Type B pancreatic cell (in vitro differentiated cells): ENCODE measurements around the gene NMD3. TPM values are rescaled to one million over a fixed set of nuclear protein-coding genes. Genes with fewer than 3 reads are reported as not detected.

Experiments
- DNase-seq: peaks from one replicate; pipeline ENCODE4 v3.0.0; 2021; ENCODE audit warnings: mixed read lengths; ENCODE audit not compliant: unreplicated experiment; ENCODE audit errors: extremely low spot score
- H3K27ac Mint-ChIP-seq: 2 replicates; pipeline ENCODE4 v1.8.0; 2021; ENCODE audit warnings: mild to moderate bottlenecking, mixed read lengths
- H3K27me3 Mint-ChIP-seq: 2 replicates; pipeline ENCODE4 v1.8.0; 2021; ENCODE audit warnings: mixed read lengths
- H3K36me3 Mint-ChIP-seq: 2 replicates; pipeline ENCODE4 v1.8.0; 2021; ENCODE audit warnings: mixed read lengths
- H3K4me1 Mint-ChIP-seq: one replicate; pipeline ENCODE4 v1.8.0; 2021; ENCODE audit warnings: mixed read lengths; ENCODE audit not compliant: unreplicated experiment
- H3K4me3 Mint-ChIP-seq: 2 replicates; pipeline ENCODE4 v1.8.0; 2021; ENCODE audit warnings: mild to moderate bottlenecking, mixed read lengths
- H3K9me3 Mint-ChIP-seq: 2 replicates; pipeline ENCODE4 v1.8.0; 2021; ENCODE audit warnings: mixed read lengths
- CTCF ChIP-seq: fragments of 200-600 bp; sonication (generic); conservative IDR thresholded peaks from 2 replicates; pipeline ENCODE4 v1.5.0; 2021; ENCODE audit warnings: antibody characterized with exemption, mild to moderate bottlenecking
- total RNA-seq: library from RNA; stranded (reverse); gene quantifications from 2 replicates; pipeline ENCODE4 v1.2.1, GENCODE V29; 2021; ENCODE audit warnings: low replicate concordance

NMD3 gene
- total RNA-seq, 1 donor from 2014 or later = 53.9 TPM

- Mint-ChIP-seq H3K27me3 (no peaks in the 10 kb centered on the region), H3K4me3 (no peak overlapping the region), H3K27ac (no peak overlapping the region), H3K4me1 (no peaks in the 10 kb centered on the region), H3K9me3 (no peaks in the 10 kb centered on the region), H3K36me3 (peaks cover 42% of the 10 kb centered on the region)
- no peak for TF ChIP-seq CTCF
- DNase-seq = no peak
Observed at GRCh38 chr3:161251716-161252115, 30.6 kb downstream of the NMD3 start.

GRCh38 chr3:161252143-161252542 lies 31.0 kb downstream of the NMD3 start:
- no peak for DNase-seq
- H3K4me1 Mint-ChIP-seq = no peaks in the 10 kb centered on the region
- H3K36me3 Mint-ChIP-seq = peaks cover 42% of the 10 kb centered on the region
- H3K27ac Mint-ChIP-seq = no peak overlapping the region
- H3K27me3 Mint-ChIP-seq = no peaks in the 10 kb centered on the region
- H3K4me3 Mint-ChIP-seq = no peak overlapping the region
- H3K9me3 Mint-ChIP-seq = no peaks in the 10 kb centered on the region
- no peak for TF ChIP-seq CTCF

- Mint-ChIP-seq H3K9me3 (peaks cover 3% of the 10 kb centered on the region), H3K4me1 (no peaks in the 10 kb centered on the region)
- DNase-seq = no peak
Observed at GRCh38 chr3:161253711-161254110, 32.6 kb downstream of the NMD3 start.

GRCh38 chr3:161254861-161255260 lies 33.8 kb downstream of the NMD3 start:
- peaks cover 49% of the 10 kb centered on the region for H3K36me3 Mint-ChIP-seq
- no peak overlapping the region for H3K4me3 Mint-ChIP-seq
- DNase-seq = no peak
- H3K27ac Mint-ChIP-seq = no peak overlapping the region
- H3K27me3 Mint-ChIP-seq = no peaks in the 10 kb centered on the region
- no peak for TF ChIP-seq CTCF
- H3K9me3 Mint-ChIP-seq = peaks cover 3% of the 10 kb centered on the region
- no peaks in the 10 kb centered on the region for H3K4me1 Mint-ChIP-seq

More at GRCh38 chr3:161253711-161254110, 32.6 kb downstream of the NMD3 start:
- Mint-ChIP-seq H3K27ac (no peak overlapping the region), H3K27me3 (no peaks in the 10 kb centered on the region), H3K36me3 (peaks cover 51% of the 10 kb centered on the region), H3K4me3 (no peak overlapping the region)
- TF ChIP-seq CTCF = no peak

- no peak for TF ChIP-seq CTCF
- Mint-ChIP-seq H3K36me3 (peaks cover 63% of the 10 kb centered on the region), H3K4me3 (no peak overlapping the region)
Observed at GRCh38 chr3:161263057-161263456, 41.9 kb downstream of the NMD3 start.

GRCh38 chr3:161264852-161265251 lies 43.7 kb downstream of the NMD3 start:
- H3K36me3 Mint-ChIP-seq = peaks cover 56% of the 10 kb centered on the region
- H3K27me3 Mint-ChIP-seq = no peaks in the 10 kb centered on the region
- TF ChIP-seq CTCF = no peak
- no peak overlapping the region for H3K4me3 Mint-ChIP-seq
- DNase-seq = no peak
- peaks cover 12% of the 10 kb centered on the region for H3K9me3 Mint-ChIP-seq
- H3K4me1 Mint-ChIP-seq = no peaks in the 10 kb centered on the region
- H3K27ac Mint-ChIP-seq = no peak overlapping the region

More at GRCh38 chr3:161263057-161263456, 41.9 kb downstream of the NMD3 start:
- no peak for DNase-seq
- no peaks in the 10 kb centered on the region for H3K4me1 Mint-ChIP-seq
- peaks cover 15% of the 10 kb centered on the region for H3K9me3 Mint-ChIP-seq
- H3K27ac Mint-ChIP-seq = no peak overlapping the region
- H3K27me3 Mint-ChIP-seq = no peaks in the 10 kb centered on the region
